Left ventricle myocardium inferior (tissue), 1 donor: ENCODE results near the gene SLC5A9. TPM values are rescaled to one million over a fixed set of nuclear protein-coding genes. Genes with fewer than 3 reads are reported as not detected.

Source experiments
- DNase-seq: peaks from one replicate; pipeline ENCODE4 v3.0.0-alpha.2; 2020
- H3K27ac ChIP-seq: fragments of 200-600 bp; replicated peaks from 2 replicates; pipeline ENCODE4 v1.8.0; 2021
- H3K27me3 ChIP-seq: fragments of 200-600 bp; 2 replicates; pipeline ENCODE4 v1.8.0; 2021; ENCODE audit warnings: low read depth
- H3K36me3 ChIP-seq: fragments of 200-600 bp; 2 replicates; pipeline ENCODE4 v1.8.0; 2021
- H3K4me1 ChIP-seq: fragments of 200-600 bp; 2 replicates; pipeline ENCODE4 v1.8.0; 2021
- H3K4me3 ChIP-seq: fragments of 200-600 bp; 2 replicates; pipeline ENCODE4 v1.8.0; 2021; ENCODE audit warnings: mild to moderate bottlenecking, moderate library complexity
- H3K9me3 ChIP-seq: fragments of 200-600 bp; replicated peaks from 2 replicates; pipeline ENCODE4 v1.8.0; 2021
- CTCF ChIP-seq: fragments of 200-600 bp; IDR thresholded peaks from 2 replicates; pipeline ENCODE4 v1.8.0; 2021; ENCODE audit warnings: antibody characterized with exemption, mild to moderate bottlenecking, borderline replicate concordance
- intact Hi-C: fragments of 100-400 bp; cut with micrococcal nuclease; formaldehyde crosslinking; loops from one replicate; pipeline ENCODE4 v1.11.0; 2022
- total RNA-seq: library from RNA; stranded (reverse); fragmentation: NEBNext Ultra II Directional; extraction: Animal tissue kit (Norgen Biotek cat#: 25700); gene quantifications from one replicate; pipeline ENCODE4 v1.2.1, GENCODE V29; 2021
- donor health status: DM: no; HTN: yes; CAD: no; lungs with severe emphysema.

SLC5A9 gene
- total RNA-seq, 1 donor from 2014 or later, result 0.36 TPM

- H3K27me3 ChIP-seq, result no peaks in the 10 kb centered on the region
- intact Hi-C loops, result no loop called here
- H3K4me1 ChIP-seq, result peaks cover 14% of the 10 kb centered on the region
- H3K27ac ChIP-seq, result peak overlapping the region; percentile 53
- no peak overlapping the region for H3K4me3 ChIP-seq
- H3K36me3 ChIP-seq, result no peaks in the 10 kb centered on the region
- DNase-seq, result no peak
- no peaks in the 10 kb centered on the region for H3K9me3 ChIP-seq
- TF ChIP-seq CTCF, result no peak
Measured at GRCh38 chr1:48245106-48245505, 22.6 kb downstream of the SLC5A9 start.

GRCh38 chr1:48246727-48247126 is 24.2 kb downstream of the SLC5A9 start:
- H3K4me3 ChIP-seq, result no peak overlapping the region
- H3K27me3 ChIP-seq, result no peaks in the 10 kb centered on the region
- no peak for TF ChIP-seq CTCF
- H3K27ac ChIP-seq, result no peak overlapping the region
- intact Hi-C loops, result no loop called here
- H3K4me1 ChIP-seq, result peaks cover 14% of the 10 kb centered on the region
- H3K36me3 ChIP-seq, result no peaks in the 10 kb centered on the region
- DNase-seq, result peak; percentile 72
- H3K9me3 ChIP-seq, result no peaks in the 10 kb centered on the region

- Histone ChIP-seq H3K4me3 (no peak overlapping the region), H3K4me1 (peaks cover 14% of the 10 kb centered on the region), H3K9me3 (no peaks in the 10 kb centered on the region), H3K27ac (no peak overlapping the region), H3K27me3 (no peaks in the 10 kb centered on the region), H3K36me3 (no peaks in the 10 kb centered on the region)
- intact Hi-C loops, result no loop called here
- DNase-seq, result no peak
- no peak for TF ChIP-seq CTCF
Measured at GRCh38 chr1:48248356-48248755, 25.8 kb downstream of the SLC5A9 start.

- Histone ChIP-seq H3K9me3 (no peaks in the 10 kb centered on the region), H3K4me1 (peaks cover 13% of the 10 kb centered on the region), H3K27ac (no peak overlapping the region), H3K36me3 (no peaks in the 10 kb centered on the region), H3K27me3 (no peaks in the 10 kb centered on the region), H3K4me3 (no peak overlapping the region)
- no peak for TF ChIP-seq CTCF
- DNase-seq, result no peak
- intact Hi-C loops, result loop anchor here (10.0 kb wide), 1 partner anchor 245 kb away; no protein-coding TSS in a partner anchor
Measured at GRCh38 chr1:48249868-48250267, 27.4 kb downstream of the SLC5A9 start.

GRCh38 chr1:48250572-48250971 is 28.1 kb downstream of the SLC5A9 start:
- H3K36me3 ChIP-seq, result no peaks in the 10 kb centered on the region
- DNase-seq, result no peak
- TF ChIP-seq CTCF, result no peak
- H3K27ac ChIP-seq, result no peak overlapping the region
- intact Hi-C loops, result loop anchor here (10.0 kb wide), 1 partner anchor 244 kb away; no protein-coding TSS in a partner anchor
- no peaks in the 10 kb centered on the region for H3K27me3 ChIP-seq
- H3K4me3 ChIP-seq, result no peak overlapping the region
- H3K4me1 ChIP-seq, result peaks cover 6% of the 10 kb centered on the region
- H3K9me3 ChIP-seq, result no peaks in the 10 kb centered on the region
